SK-N-SH treated with all-trans-retinoic acid at 6 μM for 48 hours (cell line): ENCODE measurements around the gene FOXF2.

ENCODE experiments used
- ARNTL ChIP-seq: fragments of 450-650 bp; formaldehyde crosslinking; IDR thresholded peaks from 2 replicates; pipeline ENCODE4 v1.5.0; 2020; ENCODE audit warnings: low read depth, mild to moderate bottlenecking, moderate library complexity, borderline replicate concordance
- BACH2 ChIP-seq: fragments of 250-450 bp; sonication (Bioruptor Pico); IDR thresholded peaks from 2 replicates; pipeline ENCODE4 v1.9.0; 2021; ENCODE audit warnings: mild to moderate bottlenecking, borderline replicate concordance
- CSRNP3 ChIP-seq: fragments of 250-450 bp; sonication (Bioruptor Pico); IDR thresholded peaks from 2 replicates; pipeline ENCODE4 v1.5.1; 2021; ENCODE audit warnings: mild to moderate bottlenecking, moderate library complexity
- GLIS3 ChIP-seq: fragments of 250-450 bp; sonication (Bioruptor Pico); IDR thresholded peaks from 2 replicates; pipeline ENCODE4 v1.5.0; 2020; ENCODE audit warnings: mild to moderate bottlenecking, moderate library complexity
- ISL1 ChIP-seq: fragments of 250-450 bp; sonication (Bioruptor Pico); IDR thresholded peaks from 2 replicates; pipeline ENCODE4 v2.1.2; 2022; ENCODE audit warnings: mild to moderate bottlenecking, moderate library complexity
- POU6F1 ChIP-seq: fragments of 250-450 bp; sonication (Bioruptor Pico); IDR thresholded peaks from 2 replicates; pipeline ENCODE4 v1.8.0; 2021; ENCODE audit warnings: low read depth, mild to moderate bottlenecking, moderate library complexity, borderline replicate concordance
- RARB ChIP-seq: fragments of 250-450 bp; sonication (Bioruptor Pico); IDR thresholded peaks from 2 replicates; pipeline ENCODE4 v1.8.0; 2021; ENCODE audit warnings: mild to moderate bottlenecking, moderate library complexity
- ZFP3 ChIP-seq: fragments of 250-450 bp; sonication (Bioruptor Pico); IDR thresholded peaks from 2 replicates; pipeline ENCODE4 v1.5.0; 2020; ENCODE audit warnings: mild to moderate bottlenecking, moderate library complexity
- ZFP30 ChIP-seq: fragments of 450-650 bp; formaldehyde crosslinking; IDR thresholded peaks from 2 replicates; pipeline ENCODE4 v1.5.0; 2022; ENCODE audit warnings: mild to moderate bottlenecking, moderate library complexity
- ZNF565 ChIP-seq: fragments of 450-650 bp; formaldehyde crosslinking; conservative IDR thresholded peaks from 2 replicates; pipeline ENCODE4 v1.5.0; 2020; ENCODE audit warnings: low read depth, mild to moderate bottlenecking, moderate library complexity
- ZNF8 ChIP-seq: fragments of 450-650 bp; formaldehyde crosslinking; IDR thresholded peaks from 2 replicates; pipeline ENCODE4 v1.5.0; 2020; ENCODE audit warnings: mild to moderate bottlenecking, moderate library complexity
- TF ChIP-seq, protein P1 (sequence below): fragments of 250-450 bp; sonication (Bioruptor Pico); IDR thresholded peaks from 2 replicates; pipeline ENCODE4 v1.8.0; 2020; ENCODE audit warnings: mild to moderate bottlenecking, moderate library complexity, borderline replicate concordance

GRCh38 chr6:1380625-1381427 lies 8.6 kb upstream of the FOXF2 start:
- no peak for TF ChIP-seq RARB (CRISPR knock-in tag)
- no peak for TF ChIP-seq ZFP30
- TF ChIP-seq, protein P1, sequence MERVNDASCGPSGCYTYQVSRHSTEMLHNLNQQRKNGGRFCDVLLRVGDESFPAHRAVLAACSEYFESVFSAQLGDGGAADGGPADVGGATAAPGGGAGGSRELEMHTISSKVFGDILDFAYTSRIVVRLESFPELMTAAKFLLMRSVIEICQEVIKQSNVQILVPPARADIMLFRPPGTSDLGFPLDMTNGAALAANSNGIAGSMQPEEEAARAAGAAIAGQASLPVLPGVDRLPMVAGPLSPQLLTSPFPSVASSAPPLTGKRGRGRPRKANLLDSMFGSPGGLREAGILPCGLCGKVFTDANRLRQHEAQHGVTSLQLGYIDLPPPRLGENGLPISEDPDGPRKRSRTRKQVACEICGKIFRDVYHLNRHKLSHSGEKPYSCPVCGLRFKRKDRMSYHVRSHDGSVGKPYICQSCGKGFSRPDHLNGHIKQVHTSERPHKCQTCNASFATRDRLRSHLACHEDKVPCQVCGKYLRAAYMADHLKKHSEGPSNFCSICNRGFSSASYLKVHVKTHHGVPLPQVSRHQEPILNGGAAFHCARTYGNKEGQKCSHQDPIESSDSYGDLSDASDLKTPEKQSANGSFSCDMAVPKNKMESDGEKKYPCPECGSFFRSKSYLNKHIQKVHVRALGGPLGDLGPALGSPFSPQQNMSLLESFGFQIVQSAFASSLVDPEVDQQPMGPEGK (CRISPR knock-in tag) = no peak
- no peak for TF ChIP-seq ZNF8 (CRISPR knock-in tag)
- TF ChIP-seq CSRNP3 (CRISPR knock-in tag) = no peak
- no peak for TF ChIP-seq BACH2 (CRISPR knock-in tag)
- TF ChIP-seq ISL1 (CRISPR knock-in tag) = no peak
- TF ChIP-seq ZFP3 (CRISPR knock-in tag) = no peak
- no peak for TF ChIP-seq POU6F1 (CRISPR knock-in tag)
- no peak for TF ChIP-seq ZNF565
- no peak for TF ChIP-seq ARNTL (CRISPR knock-in tag)
- no peak for TF ChIP-seq GLIS3 (CRISPR knock-in tag)
